Measurements from ENCODE around the gene HDAC4. TPM values are rescaled to one million over a fixed set of nuclear protein-coding genes. Genes with fewer than 3 reads are reported as not detected.
"Not testable (repeated sequence)": the region's sequence is repeated elsewhere in the genome, so short reads cannot be mapped to it uniquely, and the experiment has no call there.

Gene HDAC4
- total RNA-seq, 2 experiments from 2014 or later = 22.6 to 24.5 TPM

GRCh38 chr2:239073270-239073669 is 327.6 kb downstream of the HDAC4 start:
- no peak for DNase-seq
- H3K36me3 Mint-ChIP-seq (ENCODE audit: low read depth) = peaks cover 10% of the 10 kb centered on the region
- no peaks in the 10 kb centered on the region for H3K4me1 Mint-ChIP-seq (ENCODE audit: low read depth)
- no peak overlapping the region for H3K4me3 Mint-ChIP-seq
- no peak for ATAC-seq
- CTCF ChIA-PET = no interaction called here
- POLR2A ChIA-PET = no interaction called here
- no peak overlapping the region for H3K27ac Mint-ChIP-seq
- H3K27me3 Mint-ChIP-seq = no peaks in the 10 kb centered on the region
- intact Hi-C loops (cut with micrococcal nuclease) = no loop called here
- no peaks in the 10 kb centered on the region for H3K9me3 Mint-ChIP-seq
- TF ChIP-seq CTCF (IDR thresholded peaks at IDR 0.05) = no peak

- Mint-ChIP-seq H3K27me3 (no peaks in the 10 kb centered on the region), H3K9me3 (no peaks in the 10 kb centered on the region), H3K27ac (no peak overlapping the region), H3K4me1 (ENCODE audit: low read depth) (no peaks in the 10 kb centered on the region), H3K36me3 (ENCODE audit: low read depth) (peaks cover 10% of the 10 kb centered on the region), H3K4me3 (no peak overlapping the region)
- ATAC-seq (no peak), DNase-seq (no peak)
- ChIA-PET CTCF (no interaction called here), POLR2A (no interaction called here)
- intact Hi-C loops (cut with micrococcal nuclease) = no loop called here
- TF ChIP-seq CTCF (IDR thresholded peaks at IDR 0.05) = no peak
These were observed 328.0 kb downstream of the HDAC4 start for GRCh38 chr2:239072786-239073185.

GRCh38 chr2:239070466-239070865 is 330.4 kb downstream of the HDAC4 start:
- no peak for DNase-seq
- ChIA-PET POLR2A (no interaction called here), CTCF (no interaction called here)
- no peaks in the 10 kb centered on the region for H3K27me3 Mint-ChIP-seq
- no peak for ATAC-seq
- intact Hi-C loops (cut with micrococcal nuclease) = no loop called here
- no peaks in the 10 kb centered on the region for H3K9me3 Mint-ChIP-seq
- H3K27ac Mint-ChIP-seq = no peak overlapping the region
- H3K4me3 Mint-ChIP-seq = no peak overlapping the region
- no peaks in the 10 kb centered on the region for H3K4me1 Mint-ChIP-seq (ENCODE audit: low read depth)
- no peak for TF ChIP-seq CTCF (IDR thresholded peaks at IDR 0.05)
- peaks cover 7% of the 10 kb centered on the region for H3K36me3 Mint-ChIP-seq (ENCODE audit: low read depth)

GRCh38 chr2:239069362-239070333 is 331.2 kb downstream of the HDAC4 start:
- CTCF ChIA-PET; H3K27ac Mint-ChIP-seq; H3K4me1 Mint-ChIP-seq (ENCODE audit: low read depth); intact Hi-C loops (cut with micrococcal nuclease); H3K4me3 Mint-ChIP-seq; H3K27me3 Mint-ChIP-seq; H3K36me3 Mint-ChIP-seq (ENCODE audit: low read depth); POLR2A ChIA-PET; H3K9me3 Mint-ChIP-seq: not testable (repeated sequence)
- ATAC-seq (peak; percentile 39), DNase-seq (peak; percentile 37)

GRCh38 chr2:239068411-239068810 is 332.4 kb downstream of the HDAC4 start:
- ChIA-PET CTCF (no interaction called here), POLR2A (no interaction called here)
- Mint-ChIP-seq H3K27ac (no peak overlapping the region), H3K36me3 (ENCODE audit: low read depth) (peaks cover 7% of the 10 kb centered on the region), H3K4me3 (no peak overlapping the region), H3K9me3 (no peaks in the 10 kb centered on the region), H3K4me1 (ENCODE audit: low read depth) (no peaks in the 10 kb centered on the region), H3K27me3 (no peaks in the 10 kb centered on the region)
- ATAC-seq (no peak), DNase-seq (no peak)
- TF ChIP-seq CTCF (IDR thresholded peaks at IDR 0.05) = no peak
- intact Hi-C loops (cut with micrococcal nuclease) = no loop called here

Measured in activated CD8-positive, alpha-beta T cell treated with anti-CD3 and anti-CD28 coated beads for 36 hours (primary cell).